HepG2 (cell line): ENCODE results near the gene SLC45A1. TPM values are rescaled to one million over a fixed set of nuclear protein-coding genes. Genes with fewer than 3 reads are reported as not detected.

ENCODE experiments used
- ESRRA ChIP-seq: sonication (generic); formaldehyde crosslinking; IDR thresholded peaks from 2 replicates; pipeline ENCODE4 v1.5.1; 2020; ENCODE audit warnings: mild to moderate bottlenecking, low read depth, missing genetic modification reagents
- FLYWCH1 ChIP-seq: sonication (generic); formaldehyde crosslinking; IDR thresholded peaks from 2 replicates; pipeline ENCODE4 v1.8.1; 2023; ENCODE audit warnings: mild to moderate bottlenecking, missing genetic modification reagents
- IRF2 ChIP-seq: IDR thresholded peaks from 2 replicates; pipeline ENCODE4 v1.6.1; 2018; ENCODE audit warnings: missing genetic modification reagents, missing compliant biosample characterization
- KAT8 ChIP-seq: IDR thresholded peaks from 2 replicates; pipeline ENCODE4 v1.6.1; 2016; ENCODE audit warnings: missing genetic modification reagents, missing compliant biosample characterization
- MAFG ChIP-seq: sonication (generic); formaldehyde crosslinking; IDR thresholded peaks from 2 replicates; pipeline ENCODE4 v1.5.1; 2020; ENCODE audit warnings: mild to moderate bottlenecking, missing genetic modification reagents
- MTA1 ChIP-seq: sonication (generic); formaldehyde crosslinking; IDR thresholded peaks from 2 replicates; pipeline ENCODE4 v1.4.0; 2020; ENCODE audit warnings: missing genetic modification reagents, mild to moderate bottlenecking, borderline replicate concordance
- PAWR ChIP-seq: sonication (generic); formaldehyde crosslinking; IDR thresholded peaks from 2 replicates; pipeline ENCODE4 v1.4.0; 2020; ENCODE audit warnings: missing genetic modification reagents, mild to moderate bottlenecking, borderline replicate concordance
- PPARG ChIP-seq: conservative IDR thresholded peaks from 2 replicates; pipeline ENCODE4 v1.6.1; 2016; ENCODE audit warnings: missing biosample characterization, missing genetic modification reagents
- PTBP1 ChIP-seq: fragments of 200-400 bp; formaldehyde crosslinking; IDR thresholded peaks from 2 replicates; pipeline ENCODE4 v1.6.1; 2018; ENCODE audit warnings: low read length, low read depth; ENCODE audit not compliant: poor library complexity, severe bottlenecking
- REXO4 ChIP-seq: sonication (generic); formaldehyde crosslinking; IDR thresholded peaks from 2 replicates; pipeline ENCODE4 v1.8.0; 2022; ENCODE audit warnings: missing genetic modification reagents, mild to moderate bottlenecking, borderline replicate concordance
- RXRB ChIP-seq: IDR thresholded peaks from 2 replicates; pipeline ENCODE4 v1.6.1; 2016; ENCODE audit warnings: borderline replicate concordance, missing genetic modification reagents, missing compliant biosample characterization
- SRSF4 ChIP-seq: fragments of 200-400 bp; formaldehyde crosslinking; IDR thresholded peaks from one replicate; pipeline ENCODE4 v1.6.1; 2018; ENCODE audit warnings: mild to moderate bottlenecking, low read depth, low read length, moderate library complexity; ENCODE audit not compliant: poor library complexity, severe bottlenecking
- ZKSCAN5 ChIP-seq: sonication (generic); formaldehyde crosslinking; IDR thresholded peaks from 2 replicates; pipeline ENCODE4 v1.5.1; 2020; ENCODE audit warnings: mild to moderate bottlenecking, missing genetic modification reagents
- ZNF431 ChIP-seq: sonication (generic); formaldehyde crosslinking; IDR thresholded peaks from 2 replicates; pipeline ENCODE4 v1.9.0; 2022; ENCODE audit warnings: missing genetic modification reagents, low read depth, mild to moderate bottlenecking, borderline replicate concordance
- polyA plus RNA-seq, 8 experiments: library from polyadenylated mRNA; depleted of rRNA in 3 of 8; stranded (reverse) in 7 of 8; unstranded in 1 of 8; fragments of >200 nt; fragmentation: Illumina TruSeq in 4 of 8; extraction: Trizol in 4 of 8; gene quantifications; 2 replicates each; pipeline versions ENCODE4 v1.2.1 to v1.2.3, GENCODE V29; 2011 to 2016; ENCODE audit warnings: low read depth in 4 of 8, missing spikeins in 1 of 8, mixed read lengths in 1 of 8; ENCODE audit not compliant: insufficient read depth in 1 of 8
- total RNA-seq, 5 experiments: library from RNA; depleted of rRNA; stranded (reverse); fragments of >200 nt; fragmentation: Illumina TruSeq; extraction: Trizol; gene quantifications; 2 replicates each; pipeline ENCODE4 v1.2.3, GENCODE V29; 2016; ENCODE audit warnings: low read depth in 1 of 5
- TF ChIP-seq, protein P1 (sequence below): sonication (generic); formaldehyde crosslinking; IDR thresholded peaks from 2 replicates; pipeline ENCODE4 v1.9.0; 2021; ENCODE audit warnings: missing genetic modification reagents, borderline replicate concordance
- TF ChIP-seq, protein P2 (sequence below): sonication (generic); formaldehyde crosslinking; IDR thresholded peaks from 2 replicates; pipeline ENCODE4 v1.4.0; 2020; ENCODE audit warnings: missing genetic modification reagents, low read depth, mild to moderate bottlenecking, borderline replicate concordance
- TF ChIP-seq, protein P3 (sequence below): sonication (generic); formaldehyde crosslinking; IDR thresholded peaks from 2 replicates; pipeline ENCODE4 v1.4.0; 2020; ENCODE audit warnings: missing genetic modification reagents
- TF ChIP-seq, protein P4 (sequence below): sonication (generic); formaldehyde crosslinking; IDR thresholded peaks from 2 replicates; pipeline ENCODE4 v1.4.0; 2020; ENCODE audit warnings: missing genetic modification reagents

Gene SLC45A1
- total and polyA plus RNA-seq, 2 of the 13 experiments (the other 11 are each of a cell fraction or from before 2014, with no cell fraction given) = not detected

DNA sequence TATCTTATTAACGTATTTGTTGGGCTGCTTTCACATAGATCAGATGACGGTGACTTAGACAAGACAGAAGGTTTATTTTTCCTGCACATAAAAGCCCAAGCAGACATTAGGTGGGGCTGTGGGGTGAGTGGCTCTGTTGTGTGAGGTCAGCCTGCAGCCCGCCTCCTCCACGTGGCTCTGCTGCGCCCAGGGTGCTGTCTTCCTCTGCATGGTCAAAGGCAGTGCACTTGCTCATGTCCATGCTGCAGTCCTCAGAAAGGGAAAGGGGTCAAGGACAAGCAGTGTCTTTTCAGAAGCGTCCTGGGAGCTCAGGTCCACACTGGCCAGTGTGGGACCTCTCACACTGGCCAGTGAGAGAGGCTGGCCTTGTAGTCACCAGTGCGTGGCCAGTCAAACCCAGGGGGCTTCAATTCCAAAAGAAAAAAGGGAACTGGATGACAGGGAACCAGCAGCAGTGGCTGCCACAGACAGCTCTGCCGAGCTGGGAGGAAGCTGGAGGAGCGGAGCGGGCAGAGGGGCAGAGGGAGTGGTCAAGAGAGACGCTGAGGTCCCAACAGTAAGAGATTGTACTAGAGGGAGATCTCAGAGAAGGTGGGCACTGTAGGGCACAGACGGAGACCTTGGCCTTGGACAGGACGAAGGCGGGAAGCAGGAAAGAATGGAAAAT is 35.9 kb upstream of the SLC45A1 start (continued):
- TF ChIP-seq PAWR (no peak), PTBP1 (no peak), REXO4 (CRISPR knock-in tag) (0 out of 2 replicates have a peak, but pooled peaks have one; percentile 29), MTA1 (CRISPR knock-in tag) (peak; percentile 54; the same call in 1 of the 2 replicates), SRSF4 (no peak), FLYWCH1 (CRISPR knock-in tag) (no peak), KAT8 (CRISPR knock-in tag) (peak; percentile 73), ZKSCAN5 (no peak), RXRB (CRISPR knock-in tag) (peak; percentile 71; the same call in 1 of the 2 replicates), ESRRA (CRISPR knock-in tag) (no peak), MAFG (no peak), ZNF431 (CRISPR knock-in tag) (no peak), PPARG (CRISPR knock-in tag) (no peak; the same call in 1 of the 2 replicates), IRF2 (CRISPR knock-in tag) (peak; percentile 55; the same call in 1 of the 2 replicates)
- TF ChIP-seq, protein P1, sequence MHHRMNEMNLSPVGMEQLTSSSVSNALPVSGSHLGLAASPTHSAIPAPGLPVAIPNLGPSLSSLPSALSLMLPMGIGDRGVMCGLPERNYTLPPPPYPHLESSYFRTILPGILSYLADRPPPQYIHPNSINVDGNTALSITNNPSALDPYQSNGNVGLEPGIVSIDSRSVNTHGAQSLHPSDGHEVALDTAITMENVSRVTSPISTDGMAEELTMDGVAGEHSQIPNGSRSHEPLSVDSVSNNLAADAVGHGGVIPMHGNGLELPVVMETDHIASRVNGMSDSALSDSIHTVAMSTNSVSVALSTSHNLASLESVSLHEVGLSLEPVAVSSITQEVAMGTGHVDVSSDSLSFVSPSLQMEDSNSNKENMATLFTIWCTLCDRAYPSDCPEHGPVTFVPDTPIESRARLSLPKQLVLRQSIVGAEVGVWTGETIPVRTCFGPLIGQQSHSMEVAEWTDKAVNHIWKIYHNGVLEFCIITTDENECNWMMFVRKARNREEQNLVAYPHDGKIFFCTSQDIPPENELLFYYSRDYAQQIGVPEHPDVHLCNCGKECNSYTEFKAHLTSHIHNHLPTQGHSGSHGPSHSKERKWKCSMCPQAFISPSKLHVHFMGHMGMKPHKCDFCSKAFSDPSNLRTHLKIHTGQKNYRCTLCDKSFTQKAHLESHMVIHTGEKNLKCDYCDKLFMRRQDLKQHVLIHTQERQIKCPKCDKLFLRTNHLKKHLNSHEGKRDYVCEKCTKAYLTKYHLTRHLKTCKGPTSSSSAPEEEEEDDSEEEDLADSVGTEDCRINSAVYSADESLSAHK (CRISPR knock-in tag) = no peak
- TF ChIP-seq, protein P2, sequence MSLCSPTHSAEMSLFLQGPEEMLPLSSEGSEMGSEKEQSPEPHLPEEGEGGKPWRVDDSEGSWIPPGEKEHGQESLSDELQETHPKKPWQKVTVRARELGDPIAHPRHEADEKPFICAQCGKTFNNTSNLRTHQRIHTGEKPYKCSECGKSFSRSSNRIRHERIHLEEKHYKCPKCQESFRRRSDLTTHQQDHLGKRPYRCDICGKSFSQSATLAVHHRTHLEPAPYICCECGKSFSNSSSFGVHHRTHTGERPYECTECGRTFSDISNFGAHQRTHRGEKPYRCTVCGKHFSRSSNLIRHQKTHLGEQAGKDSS (CRISPR knock-in tag) = peak; percentile 51; the same call in 1 of the 2 replicates
- TF ChIP-seq, protein P3, sequence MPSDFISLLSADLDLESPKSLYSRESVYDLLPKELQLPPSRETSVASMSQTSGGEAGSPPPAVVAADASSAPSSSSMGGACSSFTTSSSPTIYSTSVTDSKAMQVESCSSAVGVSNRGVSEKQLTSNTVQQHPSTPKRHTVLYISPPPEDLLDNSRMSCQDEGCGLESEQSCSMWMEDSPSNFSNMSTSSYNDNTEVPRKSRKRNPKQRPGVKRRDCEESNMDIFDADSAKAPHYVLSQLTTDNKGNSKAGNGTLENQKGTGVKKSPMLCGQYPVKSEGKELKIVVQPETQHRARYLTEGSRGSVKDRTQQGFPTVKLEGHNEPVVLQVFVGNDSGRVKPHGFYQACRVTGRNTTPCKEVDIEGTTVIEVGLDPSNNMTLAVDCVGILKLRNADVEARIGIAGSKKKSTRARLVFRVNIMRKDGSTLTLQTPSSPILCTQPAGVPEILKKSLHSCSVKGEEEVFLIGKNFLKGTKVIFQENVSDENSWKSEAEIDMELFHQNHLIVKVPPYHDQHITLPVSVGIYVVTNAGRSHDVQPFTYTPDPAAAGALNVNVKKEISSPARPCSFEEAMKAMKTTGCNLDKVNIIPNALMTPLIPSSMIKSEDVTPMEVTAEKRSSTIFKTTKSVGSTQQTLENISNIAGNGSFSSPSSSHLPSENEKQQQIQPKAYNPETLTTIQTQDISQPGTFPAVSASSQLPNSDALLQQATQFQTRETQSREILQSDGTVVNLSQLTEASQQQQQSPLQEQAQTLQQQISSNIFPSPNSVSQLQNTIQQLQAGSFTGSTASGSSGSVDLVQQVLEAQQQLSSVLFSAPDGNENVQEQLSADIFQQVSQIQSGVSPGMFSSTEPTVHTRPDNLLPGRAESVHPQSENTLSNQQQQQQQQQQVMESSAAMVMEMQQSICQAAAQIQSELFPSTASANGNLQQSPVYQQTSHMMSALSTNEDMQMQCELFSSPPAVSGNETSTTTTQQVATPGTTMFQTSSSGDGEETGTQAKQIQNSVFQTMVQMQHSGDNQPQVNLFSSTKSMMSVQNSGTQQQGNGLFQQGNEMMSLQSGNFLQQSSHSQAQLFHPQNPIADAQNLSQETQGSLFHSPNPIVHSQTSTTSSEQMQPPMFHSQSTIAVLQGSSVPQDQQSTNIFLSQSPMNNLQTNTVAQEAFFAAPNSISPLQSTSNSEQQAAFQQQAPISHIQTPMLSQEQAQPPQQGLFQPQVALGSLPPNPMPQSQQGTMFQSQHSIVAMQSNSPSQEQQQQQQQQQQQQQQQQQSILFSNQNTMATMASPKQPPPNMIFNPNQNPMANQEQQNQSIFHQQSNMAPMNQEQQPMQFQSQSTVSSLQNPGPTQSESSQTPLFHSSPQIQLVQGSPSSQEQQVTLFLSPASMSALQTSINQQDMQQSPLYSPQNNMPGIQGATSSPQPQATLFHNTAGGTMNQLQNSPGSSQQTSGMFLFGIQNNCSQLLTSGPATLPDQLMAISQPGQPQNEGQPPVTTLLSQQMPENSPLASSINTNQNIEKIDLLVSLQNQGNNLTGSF (CRISPR knock-in tag) = no peak
- TF ChIP-seq, protein P4, sequence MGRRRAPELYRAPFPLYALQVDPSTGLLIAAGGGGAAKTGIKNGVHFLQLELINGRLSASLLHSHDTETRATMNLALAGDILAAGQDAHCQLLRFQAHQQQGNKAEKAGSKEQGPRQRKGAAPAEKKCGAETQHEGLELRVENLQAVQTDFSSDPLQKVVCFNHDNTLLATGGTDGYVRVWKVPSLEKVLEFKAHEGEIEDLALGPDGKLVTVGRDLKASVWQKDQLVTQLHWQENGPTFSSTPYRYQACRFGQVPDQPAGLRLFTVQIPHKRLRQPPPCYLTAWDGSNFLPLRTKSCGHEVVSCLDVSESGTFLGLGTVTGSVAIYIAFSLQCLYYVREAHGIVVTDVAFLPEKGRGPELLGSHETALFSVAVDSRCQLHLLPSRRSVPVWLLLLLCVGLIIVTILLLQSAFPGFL (CRISPR knock-in tag) = no peak
